Activated T-cell treated with anti-CD3 and anti-CD28 coated beads, Interleukin-2, amount 50 U/mL, for 72 hours (primary cell): ENCODE data around the gene MON1B. TPM values are rescaled to one million over a fixed set of nuclear protein-coding genes. Genes with fewer than 3 reads are reported as not detected.
A peak's percentile ranks its signal among the peaks of the same experiment; 100 is the strongest.
"Not testable (repeated sequence)": the region's sequence is repeated elsewhere in the genome, so short reads cannot be mapped to it uniquely, and the experiment has no call there.

Experiments used
- ATAC-seq, 2 donors: fragments of 150-1000 bp; cut with Tn5 transposase; replicated peaks in 1 of 2; 2 replicates each; pipeline ENCODE4 v1.10.0; 2021; ENCODE audit warnings: moderate library complexity in 2 of 2, mild to moderate bottlenecking in 1 of 2
- DNase-seq, 2 donors: peaks; one replicate each; pipeline ENCODE4 v3.0.0; 2021 to 2022; ENCODE audit warnings: mixed read lengths in 1 of 2
- H3K27ac Mint-ChIP-seq: one replicate; pipeline ENCODE4 v1.8.0; 2022; ENCODE audit warnings: mild to moderate bottlenecking, moderate library complexity, mixed read lengths
- H3K27me3 Mint-ChIP-seq: one replicate; pipeline ENCODE4 v1.8.0; 2022; ENCODE audit warnings: low read depth, mixed read lengths
- H3K36me3 Mint-ChIP-seq, 2 donors: one replicate each; pipeline ENCODE4 v1.8.0; 2022; ENCODE audit warnings: mixed read lengths in 2 of 2, mild to moderate bottlenecking in 1 of 2; ENCODE audit not compliant: insufficient read depth in 2 of 2
- H3K4me1 Mint-ChIP-seq: one replicate; pipeline ENCODE4 v1.8.0; 2022; ENCODE audit warnings: low read depth, mixed read lengths
- H3K4me3 Mint-ChIP-seq, 2 donors: one replicate each; pipeline ENCODE4 v1.8.0; 2022; ENCODE audit warnings: mild to moderate bottlenecking in 2 of 2, mixed read lengths in 2 of 2, moderate library complexity in 2 of 2
- H3K9me3 Mint-ChIP-seq, 2 donors: one replicate each; pipeline ENCODE4 v1.8.0; 2022; ENCODE audit warnings: mixed read lengths in 2 of 2
- total RNA-seq, 2 donors: library from RNA; stranded (reverse); gene quantifications; one replicate each; pipeline ENCODE4 v1.2.3, GENCODE V29; 2022

The MON1B gene
- total RNA-seq, 2 donors from 2014 or later: 72.1 to 79.9 TPM

GRCh38 chr16:77172951-77173350, 18.0 kb upstream of the MON1B start:
- no peaks in the 10 kb centered on the region for H3K36me3 Mint-ChIP-seq
- no peak for DNase-seq
- peaks cover 52% of the 10 kb centered on the region for H3K27me3 Mint-ChIP-seq
- no peaks in the 10 kb centered on the region for H3K9me3 Mint-ChIP-seq
- no peak overlapping the region for H3K4me3 Mint-ChIP-seq
- no peak overlapping the region for H3K27ac Mint-ChIP-seq
- no peaks in the 10 kb centered on the region for H3K4me1 Mint-ChIP-seq
- ATAC-seq: no peak

DNA sequence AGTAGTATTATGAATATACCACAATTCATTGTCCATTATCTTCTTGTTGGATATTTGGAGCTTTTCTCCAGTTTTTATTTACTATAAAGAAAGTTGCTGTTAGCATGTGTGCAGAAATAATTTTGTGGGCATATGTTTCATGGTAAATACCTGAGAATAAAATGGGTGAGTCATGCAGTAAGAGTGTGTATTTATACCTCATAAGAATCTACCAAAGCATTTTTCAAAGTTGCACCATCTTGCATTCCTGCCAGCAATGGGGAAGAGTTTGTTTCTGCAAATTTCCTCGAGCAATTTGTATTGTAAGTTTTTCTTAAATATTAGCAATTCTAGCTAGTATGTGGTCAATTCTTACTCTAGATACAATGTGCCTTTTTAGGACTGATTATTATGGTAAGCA, 7.9 kb upstream of the MON1B start:
- Mint-ChIP-seq H3K36me3 (no peaks in the 10 kb centered on the region), H3K4me1 (no peaks in the 10 kb centered on the region), H3K4me3 (no peak overlapping the region), H3K9me3 (no peaks in the 10 kb centered on the region), H3K27me3 (peaks cover 6% of the 10 kb centered on the region), H3K27ac (no peak overlapping the region)
- DNase-seq (no peak), ATAC-seq (no peak)

GRCh38 chr16:77186298-77186697, 4.7 kb upstream of the MON1B start:
- H3K27me3 Mint-ChIP-seq, H3K27ac Mint-ChIP-seq, H3K9me3 Mint-ChIP-seq, H3K4me1 Mint-ChIP-seq, ATAC-seq, H3K36me3 Mint-ChIP-seq, DNase-seq, H3K4me3 Mint-ChIP-seq: not testable (repeated sequence)

GRCh38 chr16:77190190-77190477, 856 bp upstream of the MON1B start:
- ATAC-seq: no peak
- Mint-ChIP-seq H3K4me1 (peaks cover 38% of the 10 kb centered on the region), H3K27ac (peak overlapping the region; percentile 100), H3K4me3 (peak overlapping the region; percentile 87 to 91), H3K9me3 (no peaks in the 10 kb centered on the region), H3K27me3 (no peaks in the 10 kb centered on the region), H3K36me3 (peaks cover 20 to 25% of the 10 kb centered on the region in 2 donors)
- DNase-seq: no peak

DNA sequence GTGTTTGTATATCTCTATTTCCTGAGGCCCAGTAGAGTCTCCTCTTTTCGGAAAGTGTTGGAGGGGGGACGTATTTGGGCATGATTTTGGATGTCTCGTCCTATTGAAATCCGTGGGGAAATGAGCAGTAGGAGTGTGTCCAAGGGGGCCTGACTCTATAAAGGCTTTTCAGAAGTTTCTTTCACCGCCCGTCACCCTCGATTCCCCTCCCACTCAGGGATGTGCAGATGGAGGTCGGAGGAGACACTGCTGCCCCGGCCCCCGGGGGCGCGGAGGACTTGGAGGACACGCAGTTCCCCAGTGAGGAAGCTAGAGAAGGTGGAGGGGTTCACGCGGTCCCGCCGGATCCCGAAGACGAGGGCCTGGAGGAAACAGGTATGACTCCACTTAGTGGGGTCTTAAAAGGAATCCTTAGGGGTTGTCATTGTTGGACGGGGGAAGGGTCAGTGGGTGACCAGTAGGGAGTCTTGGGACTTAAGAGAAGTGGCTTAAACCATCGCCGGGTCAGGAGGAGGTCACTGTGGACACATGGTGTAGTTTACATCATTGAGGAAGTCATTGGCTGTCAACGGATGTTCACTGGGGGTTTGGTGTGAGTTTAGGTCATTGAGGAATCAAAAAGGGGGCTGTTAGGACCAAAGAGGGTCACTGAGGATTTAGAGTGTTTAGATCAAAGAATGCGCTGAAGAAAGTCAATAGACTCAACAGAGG, 424 bp downstream of the MON1B start:
- Mint-ChIP-seq H3K36me3 (peaks cover 24 to 31% of the 10 kb centered on the region in 2 donors), H3K4me1 (peaks cover 43% of the 10 kb centered on the region), H3K9me3 (no peaks in the 10 kb centered on the region), H3K4me3 (peak overlapping the region; percentile 87 to 91), H3K27me3 (no peaks in the 10 kb centered on the region), H3K27ac (peak overlapping the region; percentile 100)
- ATAC-seq: no peak
- DNase-seq: peak; percentile 17 to 38

GRCh38 chr16:77193377-77193776, 2.4 kb downstream of the MON1B start:
- Mint-ChIP-seq H3K27ac (no peak overlapping the region), H3K4me1 (peaks cover 43% of the 10 kb centered on the region), H3K4me3 (no peak overlapping the region), H3K9me3 (no peaks in the 10 kb centered on the region), H3K36me3 (peaks cover 28 to 36% of the 10 kb centered on the region in 2 donors), H3K27me3 (no peaks in the 10 kb centered on the region)
- ATAC-seq (no peak), DNase-seq (no peak)

- no peaks in the 10 kb centered on the region for H3K27me3 Mint-ChIP-seq
- H3K4me1 Mint-ChIP-seq: peaks cover 37% of the 10 kb centered on the region
- ATAC-seq (no peak), DNase-seq (no peak)
- H3K4me3 Mint-ChIP-seq: no peak overlapping the region
- H3K36me3 Mint-ChIP-seq: peaks cover 29 to 40% of the 10 kb centered on the region in 2 donors
- no peaks in the 10 kb centered on the region for H3K9me3 Mint-ChIP-seq
- no peak overlapping the region for H3K27ac Mint-ChIP-seq
These were observed 3.6 kb downstream of the MON1B start for GRCh38 chr16:77194295-77195231.

DNA sequence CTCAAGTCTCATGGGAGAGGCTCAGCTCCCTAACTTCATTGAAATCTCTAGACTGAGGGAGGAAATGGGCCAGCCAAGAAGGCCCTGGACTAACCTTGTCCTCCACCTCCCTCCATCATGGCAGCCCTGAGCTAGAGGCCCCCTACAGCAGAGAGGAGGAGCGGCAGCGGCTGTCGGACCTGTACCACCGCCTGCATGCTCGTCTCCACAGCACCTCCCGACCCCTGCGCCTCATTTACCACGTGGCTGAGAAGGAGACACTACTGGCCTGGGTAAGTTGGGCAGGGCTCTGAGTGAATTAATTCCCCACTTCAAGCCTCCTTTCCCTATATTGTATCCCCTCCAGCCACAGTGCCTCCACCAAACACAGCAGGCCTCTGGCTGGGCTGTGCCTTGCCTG, 4.4 kb downstream of the MON1B start:
- H3K27me3 Mint-ChIP-seq: no peaks in the 10 kb centered on the region
- H3K4me1 Mint-ChIP-seq: peaks cover 37% of the 10 kb centered on the region
- DNase-seq: no peak
- H3K27ac Mint-ChIP-seq: no peak overlapping the region
- no peak overlapping the region for H3K4me3 Mint-ChIP-seq
- no peak for ATAC-seq
- H3K9me3 Mint-ChIP-seq: no peaks in the 10 kb centered on the region
- H3K36me3 Mint-ChIP-seq: peaks cover 29 to 40% of the 10 kb centered on the region in 2 donors

- no peaks in the 10 kb centered on the region for H3K27me3 Mint-ChIP-seq
- H3K27ac Mint-ChIP-seq: no peak overlapping the region
- ATAC-seq: no peak
- no peak overlapping the region for H3K4me3 Mint-ChIP-seq
- H3K36me3 Mint-ChIP-seq: peaks cover 12 to 21% of the 10 kb centered on the region in 2 donors
- H3K9me3 Mint-ChIP-seq: no peaks in the 10 kb centered on the region
- H3K4me1 Mint-ChIP-seq: peaks cover 22% of the 10 kb centered on the region
- no peak for DNase-seq
These were observed 6.8 kb downstream of the MON1B start for GRCh38 chr16:77197747-77198146.

- Mint-ChIP-seq H3K4me1 (peaks cover 8% of the 10 kb centered on the region), H3K27ac (no peak within 1 kb of the TSS), H3K27me3 (no peaks in the 10 kb centered on the region), H3K9me3 (no peaks in the 10 kb centered on the region), H3K4me3 (no peak within 1 kb of the TSS), H3K36me3 (peaks cover 10 to 15% of the 10 kb centered on the region in 2 donors)
- DNase-seq (no peak), ATAC-seq (no peak)
These were observed 8.2 kb downstream of the MON1B start, which contains the start of gene SYCE1L for GRCh38 chr16:77199211-77199610. Gene SYCE1L, plus strand, starts transcription at chr16:77199408. Its CDS starts 44 bp downstream, at chr16:77199452.

DNA sequence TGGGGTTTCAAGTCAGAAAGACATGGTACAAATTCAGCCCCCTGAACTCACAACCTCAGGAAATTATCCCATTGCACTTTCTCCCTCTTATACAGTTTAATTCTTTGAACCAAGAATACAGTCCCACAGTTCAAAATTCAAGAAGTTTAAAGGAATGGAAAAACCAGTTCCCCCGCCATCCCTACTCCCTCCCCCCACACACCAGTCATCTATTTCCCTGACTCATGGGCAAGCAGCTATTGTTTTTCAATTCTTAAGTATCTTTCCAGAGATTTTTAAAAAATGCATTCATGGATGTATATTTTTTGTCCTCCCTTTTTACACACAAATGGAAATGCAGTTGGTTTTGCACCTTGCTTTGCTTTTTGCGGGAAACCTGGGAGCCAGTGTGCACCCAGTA, 15.5 kb downstream of the MON1B start:
- Mint-ChIP-seq H3K27ac (no peak overlapping the region), H3K27me3 (no peaks in the 10 kb centered on the region), H3K36me3 (no peaks in the 10 kb centered on the region), H3K4me3 (no peak overlapping the region), H3K4me1 (peaks cover 2% of the 10 kb centered on the region), H3K9me3 (no peaks in the 10 kb centered on the region)
- ATAC-seq: no peak
- DNase-seq: no peak

GRCh38 chr16:77207030-77207429, 16.0 kb downstream of the MON1B start:
- H3K27me3 Mint-ChIP-seq: no peaks in the 10 kb centered on the region
- no peak for ATAC-seq
- H3K4me1 Mint-ChIP-seq: peaks cover 6% of the 10 kb centered on the region
- DNase-seq: no peak
- H3K9me3 Mint-ChIP-seq: no peaks in the 10 kb centered on the region
- no peak overlapping the region for H3K27ac Mint-ChIP-seq
- H3K36me3 Mint-ChIP-seq: no peaks in the 10 kb centered on the region
- no peak overlapping the region for H3K4me3 Mint-ChIP-seq

DNA sequence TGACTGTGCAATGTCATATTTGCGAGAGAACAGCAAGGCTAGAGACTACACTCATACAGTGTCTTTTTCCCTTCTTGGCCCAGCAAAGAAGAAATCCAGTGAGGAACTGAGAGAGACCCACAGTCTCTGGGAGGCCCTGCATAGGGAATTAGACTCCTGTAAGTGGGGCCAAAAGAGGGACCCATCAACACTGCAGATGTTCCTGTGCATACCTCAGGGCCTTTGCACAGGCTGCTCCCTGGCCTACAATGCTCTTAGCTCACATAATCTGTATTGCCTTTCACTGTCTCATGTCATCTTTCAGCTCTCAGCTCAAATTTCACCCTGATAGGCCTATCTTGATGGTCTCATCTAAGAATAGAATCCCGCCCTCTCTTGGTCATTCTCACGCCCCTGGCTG, 17.4 kb downstream of the MON1B start:
- H3K27me3 Mint-ChIP-seq: no peaks in the 10 kb centered on the region
- H3K4me1 Mint-ChIP-seq: peaks cover 11% of the 10 kb centered on the region
- no peak overlapping the region for H3K4me3 Mint-ChIP-seq
- ATAC-seq: no peak
- H3K9me3 Mint-ChIP-seq: no peaks in the 10 kb centered on the region
- no peak for DNase-seq
- H3K27ac Mint-ChIP-seq: no peak overlapping the region
- H3K36me3 Mint-ChIP-seq: no peaks in the 10 kb centered on the region
